Measurements from ENCODE around the gene NCK2. TPM values are rescaled to one million over a fixed set of nuclear protein-coding genes. Genes with fewer than 3 reads are reported as not detected.

NCK2 gene
- total and polyA plus RNA-seq, 7 donors: 26.5 to 111 (median 40.1) TPM

GRCh38 chr2:105772362-105772761, 27.6 kb downstream of the NCK2 start:
- Histone ChIP-seq H3K4me1 (peaks cover 65% of the 10 kb centered on the region), H3K36me3 (ENCODE audit: insufficient read depth in 1 of 2, low read depth in 1 of 2) (no peaks in the 10 kb centered on the region), H3K4me3 (no peak overlapping the region), H3K27me3 (ENCODE audit: insufficient read depth in 3 of 3, low read length in 2 of 3) (no peaks in the 10 kb centered on the region), H3K9me3 (no peaks in the 10 kb centered on the region), H3K27ac (peak overlapping the region; percentile 61)
- intact Hi-C loops (cut with DNase I): no loop called here
- no peak for TF ChIP-seq CTCF (IDR thresholded peaks at IDR 0.05)
- DNase-seq (no peak), ATAC-seq (no peak)
- WGBS, 3 donors: 56 to 64% (median 56%) methylated on average over 5 of the region's 5 CpGs

DNA sequence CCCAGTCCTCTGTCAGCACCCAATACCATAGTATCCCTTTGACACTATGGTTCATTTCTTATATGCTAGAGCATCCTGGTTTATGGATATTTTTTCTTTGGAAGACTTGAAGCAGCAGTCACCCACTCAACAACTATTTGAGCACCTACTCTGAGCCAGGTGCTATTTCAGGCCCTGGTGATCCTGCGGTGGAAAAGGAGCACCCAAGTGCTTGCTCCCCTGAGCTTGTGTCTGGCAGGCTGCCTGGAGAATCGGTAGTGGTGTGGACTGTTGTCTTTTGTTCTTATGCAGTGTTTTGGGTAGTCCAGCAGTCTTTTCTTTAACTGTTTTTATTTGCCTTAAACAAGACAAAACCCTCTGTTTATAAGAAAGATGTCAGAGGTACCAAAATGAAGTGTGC, 28.9 kb downstream of the NCK2 start:
- WGBS, 3 donors: 10 to 18% (median 12%) methylated on average over 2 of the region's 2 CpGs
- intact Hi-C loops (cut with DNase I): no loop called here
- Histone ChIP-seq H3K27me3 (ENCODE audit: insufficient read depth in 3 of 3, low read length in 2 of 3) (no peaks in the 10 kb centered on the region), H3K4me3 (no peak overlapping the region), H3K4me1 (peaks cover 76% of the 10 kb centered on the region), H3K9me3 (no peaks in the 10 kb centered on the region), H3K36me3 (ENCODE audit: insufficient read depth in 1 of 2, low read depth in 1 of 2) (no peaks in the 10 kb centered on the region), H3K27ac (no peak overlapping the region)
- no peak for TF ChIP-seq CTCF (IDR thresholded peaks at IDR 0.05)
- ATAC-seq (no peak), DNase-seq (no peak)

GRCh38 chr2:105774781-105775337, 30.1 kb downstream of the NCK2 start:
- no peak for TF ChIP-seq CTCF (IDR thresholded peaks at IDR 0.05)
- WGBS, 3 donors: 48 to 71% (median 61%) methylated on average over 4 of the region's 4 CpGs
- H3K4me1 ChIP-seq: peaks cover 80% of the 10 kb centered on the region
- no peak for DNase-seq
- no peaks in the 10 kb centered on the region for H3K27me3 ChIP-seq (ENCODE audit: insufficient read depth in 3 of 3, low read length in 2 of 3)
- H3K4me3 ChIP-seq: no peak overlapping the region
- H3K9me3 ChIP-seq: no peaks in the 10 kb centered on the region
- intact Hi-C loops (cut with DNase I): no loop called here
- peak overlapping the region; percentile 16 for H3K27ac ChIP-seq
- no peak for ATAC-seq
- no peaks in the 10 kb centered on the region for H3K36me3 ChIP-seq (ENCODE audit: insufficient read depth in 1 of 2, low read depth in 1 of 2)

GRCh38 chr2:105775809-105776559, 31.3 kb downstream of the NCK2 start:
- ATAC-seq: no peak

More at GRCh38 chr2:105775809-105776559, 31.3 kb downstream of the NCK2 start:
- Histone ChIP-seq H3K27ac (peak overlapping the region; percentile 61), H3K4me3 (no peak overlapping the region), H3K9me3 (no peaks in the 10 kb centered on the region), H3K4me1 (peaks cover 76% of the 10 kb centered on the region), H3K27me3 (ENCODE audit: insufficient read depth in 3 of 3, low read length in 2 of 3) (no peaks in the 10 kb centered on the region), H3K36me3 (ENCODE audit: insufficient read depth in 1 of 2, low read depth in 1 of 2) (no peaks in the 10 kb centered on the region)
- TF ChIP-seq CTCF (IDR thresholded peaks at IDR 0.05): no peak
- WGBS, 3 donors: 66 to 78% (median 75%) methylated on average over 11 of the region's 11 CpGs
- intact Hi-C loops (cut with DNase I): no loop called here
- DNase-seq: no peak

All from psoas muscle (tissue), 8 donors.